HG03135 (cell line): ENCODE data around the gene FRMD5.
"Not testable (repeated sequence)": the region's sequence is repeated elsewhere in the genome, so short reads cannot be mapped to it uniquely, and the experiment has no call there.

Experiments
- ATAC-seq: cut with Tn5 transposase; IDR thresholded peaks from one replicate; pipeline ENCODE4 v1.9.1; 2021; ENCODE audit warnings: mild to moderate bottlenecking, moderate library complexity; ENCODE audit not compliant: unreplicated experiment

FRMD5 gene

DNA sequence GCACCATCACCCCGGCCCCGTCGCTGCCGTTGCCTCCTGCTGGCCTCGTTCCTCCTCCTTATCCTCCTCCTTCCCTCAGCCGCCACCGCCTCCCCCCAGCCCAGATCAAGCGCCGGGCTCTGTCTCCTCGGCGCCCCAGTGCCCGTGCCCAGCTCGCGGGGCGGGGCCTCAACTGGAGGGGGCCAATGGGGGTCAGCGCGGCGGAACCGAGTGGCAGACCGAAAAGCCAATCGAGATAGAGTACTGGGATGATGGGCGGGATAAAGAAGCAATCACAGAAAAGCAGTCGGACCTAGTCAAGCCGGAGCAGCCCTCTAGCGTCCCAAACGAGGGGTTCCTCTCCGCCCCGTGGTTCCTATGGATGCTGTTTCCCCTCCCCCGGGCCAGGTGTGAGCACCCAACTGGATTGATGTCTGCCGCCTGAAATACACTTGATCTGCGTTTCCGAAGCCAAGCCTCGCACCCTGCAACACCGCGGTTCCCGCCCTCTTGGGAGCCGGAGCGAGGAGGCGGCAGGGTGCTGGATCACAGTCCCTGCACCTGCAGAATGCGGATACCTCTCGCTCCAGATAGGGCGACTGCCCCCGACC is at the start of gene FRMD5:
FRMD5 (minus strand) TSS at position 121 of the 590 bp plus-strand sequence.
- ATAC-seq, result peak; percentile 94

GRCh38 chr15:44243829-44244228 is 48.8 kb upstream of the FRMD5 start:
- ATAC-seq, result no peak

- no peak for ATAC-seq
Measured at GRCh38 chr15:44243141-44243540, 48.1 kb upstream of the FRMD5 start.

DNA sequence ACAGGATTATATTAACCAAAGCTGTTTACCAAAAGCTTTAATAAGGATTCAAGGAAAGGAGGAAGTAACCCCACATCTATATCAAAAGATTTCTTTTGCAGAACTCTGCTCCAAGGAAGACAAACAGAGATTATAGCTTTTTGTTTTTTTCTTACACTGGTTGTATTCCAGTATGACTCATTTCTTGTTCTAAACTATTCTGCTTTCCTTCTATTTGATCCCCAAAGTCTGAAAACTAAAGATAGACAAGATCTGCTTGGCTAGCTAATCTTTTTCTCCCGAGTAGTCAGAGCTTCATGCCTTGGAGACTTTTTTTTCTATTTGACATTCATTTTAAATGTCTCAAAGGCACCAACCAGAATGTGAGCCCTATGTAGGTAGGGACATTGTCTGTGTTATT is 36.8 kb upstream of the FRMD5 start:
- no peak for ATAC-seq

GRCh38 chr15:44229301-44229700 is 34.2 kb upstream of the FRMD5 start:
- ATAC-seq, result not testable (repeated sequence)

GRCh38 chr15:44227584-44227983 is 32.5 kb upstream of the FRMD5 start:
- ATAC-seq, result no peak

DNA sequence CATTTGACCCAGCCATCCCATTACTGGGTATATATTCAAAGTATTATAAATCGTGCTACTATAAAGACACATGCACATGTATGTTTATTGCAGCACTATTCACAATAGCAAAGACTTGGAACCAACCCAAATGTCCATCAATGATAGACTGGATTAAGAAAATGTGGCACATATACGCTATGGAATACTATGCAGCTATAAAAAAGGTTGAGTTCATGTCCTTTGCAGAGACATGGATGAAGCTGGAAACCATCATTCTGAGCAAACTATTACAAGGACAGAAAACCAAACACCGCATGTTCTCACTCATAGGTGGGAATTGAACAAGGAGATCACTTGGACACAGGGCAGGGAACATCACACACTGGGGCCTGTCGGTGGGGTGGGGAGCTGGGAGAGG is 31.9 kb upstream of the FRMD5 start:
- not testable (repeated sequence) for ATAC-seq

DNA sequence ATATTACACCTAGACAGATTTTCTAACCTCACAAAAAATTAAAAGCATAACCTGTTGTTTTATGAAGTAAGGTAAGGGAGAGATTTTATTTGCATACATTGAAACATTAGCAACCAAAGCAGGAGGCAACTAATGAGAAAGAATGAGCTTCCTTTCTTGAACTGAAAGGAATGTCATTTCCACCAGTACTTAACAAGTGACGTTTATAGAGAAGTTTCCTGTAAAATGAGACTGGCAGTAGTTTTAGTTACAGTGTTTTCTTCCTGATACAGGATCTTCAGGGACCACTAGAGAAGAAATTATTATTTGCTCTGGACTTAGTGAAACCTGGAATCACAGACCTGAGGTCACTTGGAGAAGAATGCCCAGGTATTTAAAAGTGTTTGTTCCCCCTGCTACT is 27.4 kb upstream of the FRMD5 start:
- ATAC-seq, result no peak

DNA sequence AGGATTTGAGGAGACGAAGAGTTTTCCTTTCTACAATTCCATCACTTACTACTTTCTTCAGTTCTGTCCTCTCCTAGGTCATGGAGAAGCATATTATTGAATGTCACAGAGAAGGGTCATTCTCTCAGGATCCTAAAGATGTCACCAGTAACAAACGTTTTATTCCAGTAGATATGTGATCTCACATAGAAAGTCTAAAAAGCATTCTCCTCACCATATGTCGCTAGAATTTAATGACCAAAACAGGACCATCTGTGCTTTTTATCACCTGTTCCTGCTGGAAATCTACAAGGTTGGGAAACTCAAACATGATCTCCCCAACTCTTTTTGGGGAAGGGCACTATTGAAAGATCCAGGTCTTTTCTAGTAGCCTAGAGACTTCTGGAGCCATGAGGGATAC is 24.0 kb upstream of the FRMD5 start:
- no peak for ATAC-seq

DNA sequence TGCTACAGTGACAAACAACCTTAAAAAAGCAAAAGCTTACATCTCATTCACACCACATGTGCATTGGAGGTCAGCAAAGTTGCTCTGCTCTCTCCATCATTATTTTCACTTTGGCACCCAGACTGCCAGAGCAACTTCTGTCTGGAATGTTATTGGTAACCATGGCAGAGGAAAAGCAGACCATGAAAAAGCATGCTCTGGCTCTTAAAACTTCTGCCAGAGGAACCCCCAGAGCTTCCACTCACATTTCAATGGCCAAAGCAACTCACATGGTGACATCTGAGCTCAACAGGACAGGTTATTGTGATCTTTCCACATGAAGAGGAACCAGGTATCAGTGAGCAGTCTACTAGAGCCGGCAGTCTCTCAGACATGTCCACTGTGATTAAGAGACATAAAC is 21.9 kb upstream of the FRMD5 start:
- ATAC-seq, result no peak

DNA sequence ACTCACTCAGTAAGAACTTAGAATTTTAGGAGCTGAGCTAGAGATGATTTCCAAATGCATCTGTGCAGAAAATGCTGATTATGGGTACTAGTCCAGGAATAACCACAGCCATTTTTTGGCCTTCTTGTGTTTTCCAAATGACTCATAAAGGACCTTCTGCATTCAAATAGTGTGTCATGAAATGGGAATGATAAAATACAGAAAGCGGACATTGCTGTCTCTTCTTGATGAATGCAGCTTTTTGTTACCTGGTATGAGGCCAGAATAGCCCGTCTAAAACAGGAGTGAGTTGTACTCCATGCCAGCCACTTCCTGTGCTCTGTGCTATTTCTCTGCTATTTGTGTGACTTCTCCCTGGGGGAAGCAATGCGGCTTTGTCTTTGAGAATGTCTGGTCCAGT is 20.5 kb upstream of the FRMD5 start:
- no peak for ATAC-seq

DNA sequence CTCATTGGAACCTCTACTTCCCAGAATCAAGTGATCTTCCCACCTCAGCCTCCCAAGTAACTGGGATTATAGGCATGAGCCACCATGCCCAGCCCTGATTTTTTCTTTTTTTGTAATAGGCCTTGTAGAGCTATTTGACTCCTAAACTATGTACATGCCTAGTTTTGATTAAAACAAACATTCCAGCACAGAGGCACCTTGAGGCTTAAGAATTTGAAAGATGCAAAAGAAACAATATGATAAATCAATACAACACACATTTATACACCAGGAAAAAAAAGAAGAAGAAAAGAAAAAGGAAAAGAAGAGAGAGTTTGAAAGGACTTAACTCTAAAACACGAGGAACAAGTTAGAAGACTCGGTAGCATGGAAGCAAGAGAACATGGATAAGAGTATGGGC is 13.9 kb upstream of the FRMD5 start:
- no peak for ATAC-seq

GRCh38 chr15:44207643-44208042 is 12.6 kb upstream of the FRMD5 start:
- no peak for ATAC-seq

- ATAC-seq, result no peak
Measured at GRCh38 chr15:44199393-44199792, 4.3 kb upstream of the FRMD5 start.

GRCh38 chr15:44194323-44195150 is 534 bp downstream of the FRMD5 start:
- ATAC-seq, result peak; percentile 24

- no peak for ATAC-seq
Measured at GRCh38 chr15:44193651-44194322, 1.3 kb downstream of the FRMD5 start.

DNA sequence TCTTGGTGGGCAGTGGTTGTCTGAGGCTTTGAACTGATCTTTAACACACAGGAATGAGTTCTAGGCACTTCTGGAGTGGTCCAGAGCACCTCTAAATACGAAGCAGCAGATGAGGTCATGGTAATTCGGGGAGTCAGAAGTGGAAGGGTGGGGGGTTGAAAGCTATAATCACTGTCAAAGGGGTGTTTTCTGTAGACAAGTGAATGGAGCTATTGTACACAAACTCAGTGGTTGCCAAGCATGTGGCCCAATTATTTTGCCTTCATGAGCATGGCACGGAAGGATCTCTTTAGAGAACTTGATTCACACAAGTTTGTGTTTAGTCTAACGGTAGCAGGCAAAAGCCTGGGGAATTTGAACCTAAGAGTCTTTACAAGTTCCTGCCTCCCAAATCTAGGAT is 6.3 kb downstream of the FRMD5 start:
- no peak for ATAC-seq

DNA sequence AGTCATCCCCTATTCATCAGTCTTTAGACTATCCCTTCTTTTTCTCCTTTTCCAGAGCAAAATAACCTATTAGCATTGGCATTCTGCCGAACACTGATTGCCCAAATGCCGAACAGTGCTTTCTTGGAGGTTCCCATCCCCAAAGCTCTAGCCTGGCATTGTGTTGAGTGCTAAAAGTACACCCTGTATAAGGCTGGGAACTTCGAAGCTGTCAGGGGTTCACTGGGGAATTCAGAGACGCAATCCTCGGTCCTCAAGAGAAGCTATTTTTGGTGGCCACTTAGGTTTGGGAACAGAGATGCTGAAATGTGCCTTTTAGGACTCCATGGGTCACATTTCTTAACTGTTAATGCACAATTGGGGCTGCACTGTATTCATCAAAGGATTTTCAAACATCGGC is 8.4 kb downstream of the FRMD5 start:
- ATAC-seq, result no peak

DNA sequence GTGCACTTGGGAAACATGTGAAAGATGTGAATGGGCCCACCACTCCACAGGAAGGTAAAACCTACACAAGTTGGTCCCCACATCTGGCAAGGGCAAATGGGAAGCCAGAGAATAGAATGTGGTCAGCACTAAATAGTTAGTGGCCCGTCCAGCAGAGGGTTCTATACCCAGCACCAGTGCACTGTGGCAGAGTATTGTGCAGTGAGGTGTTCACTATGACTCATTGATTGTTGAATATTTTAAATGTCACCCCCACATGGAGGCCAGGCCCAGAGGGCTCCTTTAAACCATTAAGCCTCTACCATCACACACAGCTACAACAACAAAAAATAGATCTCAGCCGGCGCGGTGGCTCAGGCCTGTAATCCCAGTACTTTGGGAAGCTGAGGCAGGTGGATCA is 11.7 kb downstream of the FRMD5 start:
- no peak for ATAC-seq

- no peak for ATAC-seq
Measured at GRCh38 chr15:44181410-44181809, 13.7 kb downstream of the FRMD5 start.

GRCh38 chr15:44177139-44177538 is 17.9 kb downstream of the FRMD5 start:
- no peak for ATAC-seq

- no peak for ATAC-seq
Measured at GRCh38 chr15:44173813-44174212, 21.3 kb downstream of the FRMD5 start.
